ENCODE data around the gene ELAC2.

DNA sequence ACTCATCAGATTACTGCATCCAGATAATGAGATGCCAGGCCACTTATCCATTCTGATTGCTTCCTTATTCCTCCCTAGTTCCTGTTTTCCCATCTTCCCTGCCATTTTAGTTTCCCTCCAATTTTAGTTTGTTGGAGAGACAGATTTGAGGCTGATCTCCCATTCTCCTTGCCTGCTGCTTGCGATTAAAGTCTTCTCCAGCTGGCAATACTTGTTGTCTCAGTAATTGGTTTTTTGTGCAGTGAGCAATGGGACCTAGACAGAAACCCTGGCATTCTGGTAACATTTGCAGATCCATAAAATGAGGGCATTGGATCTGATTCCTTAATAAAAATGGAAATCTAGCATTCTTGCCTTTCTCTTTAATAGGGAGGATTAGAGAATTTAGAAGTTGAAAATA is 17.6 kb upstream of the ELAC2 start:
- TF ChIP-seq CTCF (IDR thresholded peaks at IDR 0.05): no peak
- TF ChIP-seq POLR2A (IDR thresholded peaks at IDR 0.05): no peak
- TF ChIP-seq EP300 (IDR thresholded peaks at IDR 0.05; ENCODE audit: low read depth): no peak
